NCI-H146 treated with DMSO at 0.1 percent for 48 hours (cell line): Measurements from ENCODE around the gene TTK.
"Not testable (repeated sequence)": the region's sequence is repeated elsewhere in the genome, so short reads cannot be mapped to it uniquely, and the experiment has no call there.

Experiments used
- DNase-seq: peaks from one replicate; lab custom pipeline; 2025; ENCODE audit not compliant: unreplicated experiment; lab: John Stamatoyannopoulos, UW

The TTK gene

GRCh38 chr6:80021131-80021530 lies 16.7 kb downstream of the TTK start:
- no peak for DNase-seq

DNA sequence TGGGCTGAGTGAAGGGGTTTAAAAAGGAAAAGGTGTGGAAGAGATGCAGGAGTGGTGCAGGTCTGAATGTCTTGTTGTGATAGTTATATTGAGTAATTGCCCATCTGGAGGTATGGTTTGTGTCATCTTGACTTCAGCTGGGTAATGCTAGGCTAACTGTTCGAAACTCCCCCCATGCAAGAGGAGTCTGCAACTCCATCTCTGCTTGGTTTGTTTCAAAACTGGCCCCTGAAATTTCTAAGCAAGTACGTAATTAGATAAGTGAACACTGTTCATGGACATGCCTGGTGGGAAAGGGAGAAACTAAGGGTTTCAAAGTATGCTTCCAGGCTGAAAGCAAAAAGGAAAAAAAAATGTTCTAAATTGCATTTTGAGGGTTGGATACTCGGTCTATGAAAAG lies 17.1 kb downstream of the TTK start:
- no peak for DNase-seq

DNA sequence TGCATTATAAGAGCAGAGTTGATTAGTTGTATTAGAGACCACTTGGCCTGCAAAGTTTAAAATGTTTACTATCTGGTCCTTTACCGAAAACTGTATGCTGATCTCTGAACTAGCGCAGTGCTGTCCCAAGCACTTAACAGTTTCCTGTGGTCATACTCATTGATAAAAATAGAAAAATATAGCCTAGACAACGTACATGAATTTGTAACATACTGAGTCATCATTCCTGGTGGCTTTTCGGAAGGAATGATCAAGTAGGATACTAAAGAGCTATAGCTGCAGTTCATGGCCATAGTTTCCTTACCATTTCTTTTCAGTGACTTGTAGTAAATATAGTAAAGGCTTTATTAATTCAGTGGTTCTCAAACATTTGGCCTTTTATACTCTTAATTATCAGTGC lies 18.4 kb downstream of the TTK start:
- no peak for DNase-seq

DNA sequence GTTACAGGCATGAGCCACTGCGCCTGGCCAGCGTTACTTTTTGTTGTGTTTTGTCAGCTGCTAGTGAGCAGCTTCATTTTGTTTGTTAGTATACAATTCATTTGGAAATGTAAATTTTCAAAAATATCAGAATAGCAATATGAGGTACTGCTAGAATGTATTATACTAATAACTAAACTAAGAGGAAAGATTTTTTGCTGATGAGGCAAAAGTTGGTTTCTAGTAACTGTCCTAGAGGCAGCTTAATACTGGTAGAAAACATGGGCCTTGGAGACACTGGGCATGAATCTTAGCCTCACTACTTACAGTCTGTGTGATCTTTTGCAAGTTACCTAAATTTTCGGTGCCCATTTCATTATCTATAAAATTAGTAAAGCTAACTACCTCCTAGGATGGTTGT lies 24.1 kb downstream of the TTK start:
- no peak for DNase-seq

DNA sequence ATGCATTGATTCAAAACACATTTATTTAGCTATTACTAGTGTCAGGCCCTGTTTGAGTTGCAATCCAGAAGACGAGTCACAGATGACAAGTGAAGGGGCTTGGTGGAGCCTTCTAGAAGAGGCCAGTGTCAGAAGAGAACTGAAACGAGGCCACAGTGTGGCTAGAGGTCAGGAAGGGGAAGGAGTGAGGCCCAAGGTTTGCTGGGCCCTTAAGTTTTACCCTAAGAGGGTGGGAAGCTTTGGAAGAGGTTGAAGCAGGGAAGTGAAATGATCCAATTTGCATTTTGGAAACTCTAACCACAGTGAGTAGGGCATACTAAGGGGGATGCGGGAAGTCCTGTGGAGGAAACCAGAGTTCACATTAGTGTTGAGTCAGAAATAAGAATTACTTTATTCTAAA lies 25.0 kb downstream of the TTK start:
- no peak for DNase-seq

- DNase-seq: not testable (repeated sequence)
Measured at GRCh38 chr6:80048220-80048619, 43.8 kb downstream of the TTK start.

- no peak for DNase-seq
Measured at GRCh38 chr6:80060774-80061173, 56.3 kb downstream of the TTK start.

- not testable (repeated sequence) for DNase-seq
Measured at GRCh38 chr6:80068146-80068545, 63.7 kb downstream of the TTK start.

- DNase-seq: not testable (repeated sequence)
Measured at GRCh38 chr6:80070431-80070830, 66.0 kb downstream of the TTK start.

GRCh38 chr6:80077067-80077466 lies 72.6 kb downstream of the TTK start:
- no peak for DNase-seq

DNA sequence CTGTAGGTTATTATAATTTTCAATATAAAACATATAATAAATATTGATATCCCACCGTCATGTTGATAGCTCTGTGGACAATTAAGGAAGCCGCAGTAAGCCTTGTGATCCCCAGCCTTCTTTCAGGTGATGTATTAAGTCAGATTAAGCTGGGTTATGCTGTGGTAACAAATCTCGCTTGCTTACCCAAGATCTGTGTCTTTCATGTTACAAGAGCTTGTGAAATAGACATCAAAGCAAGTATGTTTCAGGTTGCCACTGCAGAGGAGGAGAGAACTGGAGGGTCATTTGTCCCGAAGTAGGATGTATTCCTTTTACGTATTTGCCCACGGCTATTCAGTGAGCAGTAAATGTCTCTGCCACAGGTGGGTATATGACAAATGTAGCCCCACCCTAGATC lies 84.2 kb downstream of the TTK start:
- no peak for DNase-seq

- DNase-seq: no peak
Measured at GRCh38 chr6:80091506-80091905, 87.1 kb downstream of the TTK start.
